Measurements from ENCODE around the gene SMTNL2.

The SMTNL2 gene

GRCh38 chr17:4565209-4566141, 18.9 kb upstream of the SMTNL2 start:
- Histone ChIP-seq H3K4me1 (ENCODE audit: insufficient read depth, low read length) (no peaks in the 10 kb centered on the region), H3K9ac (ENCODE audit: low read depth, low read length) (no peak overlapping the region), H3K36me3 (ENCODE audit: insufficient read depth, low read length) (no peaks in the 10 kb centered on the region), H3K27me3 (ENCODE audit: insufficient read depth, low read length) (peaks cover 3% of the 10 kb centered on the region; the same call in 1 of the 2 replicates), H3K9me3 (ENCODE audit: insufficient read depth, low read depth, low read length) (no peaks in the 10 kb centered on the region), H3K4me3 (ENCODE audit: low read length) (no peak overlapping the region), H3K27ac (ENCODE audit: low read depth, low read length) (no peak overlapping the region)
- 43% methylated on average over 16 of the region's 16 CpGs for WGBS

- no peak overlapping the region for H3K9ac ChIP-seq (ENCODE audit: low read depth, low read length)
- no peaks in the 10 kb centered on the region for H3K9me3 ChIP-seq (ENCODE audit: insufficient read depth, low read depth, low read length)
- H3K4me1 ChIP-seq (ENCODE audit: insufficient read depth, low read length), result no peaks in the 10 kb centered on the region
- H3K4me3 ChIP-seq (ENCODE audit: low read length), result no peak overlapping the region
- peaks cover 3% of the 10 kb centered on the region; the same call in 1 of the 2 replicates for H3K27me3 ChIP-seq (ENCODE audit: insufficient read depth, low read length)
- H3K27ac ChIP-seq (ENCODE audit: low read depth, low read length), result no peak overlapping the region
- no peaks in the 10 kb centered on the region for H3K36me3 ChIP-seq (ENCODE audit: insufficient read depth, low read length)
- 23% methylated on average over 5 of the region's 5 CpGs for WGBS
Observed at GRCh38 chr17:4566785-4567184, 17.5 kb upstream of the SMTNL2 start.

DNA sequence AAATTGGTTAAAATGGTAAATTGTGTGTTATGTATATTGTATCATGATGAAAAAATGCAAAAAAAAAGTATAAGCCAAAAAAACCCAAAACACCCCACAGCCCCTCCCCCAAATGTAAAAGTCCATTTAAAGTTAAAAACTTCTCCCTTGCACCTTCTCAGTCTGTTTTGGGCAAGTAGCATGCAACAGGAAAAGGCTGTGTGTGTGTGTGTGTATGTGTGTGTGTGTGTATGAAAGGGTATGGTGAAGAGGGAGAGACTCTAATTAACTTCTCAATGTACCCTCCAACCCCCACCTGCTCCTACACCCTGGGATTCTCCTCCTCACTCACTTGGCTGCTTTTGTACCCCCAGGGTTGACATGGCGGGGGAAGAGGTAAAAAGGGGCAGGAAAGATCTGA, 14.7 kb upstream of the SMTNL2 start:
- no peaks in the 10 kb centered on the region for H3K9me3 ChIP-seq (ENCODE audit: insufficient read depth, low read depth, low read length)
- no peaks in the 10 kb centered on the region for H3K36me3 ChIP-seq (ENCODE audit: insufficient read depth, low read length)
- peaks cover 3% of the 10 kb centered on the region; the same call in 1 of the 2 replicates for H3K27me3 ChIP-seq (ENCODE audit: insufficient read depth, low read length)
- H3K27ac ChIP-seq (ENCODE audit: low read depth, low read length), result no peak overlapping the region
- WGBS, result 0% methylated on average over 1 of the region's 1 CpG
- no peak overlapping the region for H3K9ac ChIP-seq (ENCODE audit: low read depth, low read length)
- H3K4me3 ChIP-seq (ENCODE audit: low read length), result no peak overlapping the region
- H3K4me1 ChIP-seq (ENCODE audit: insufficient read depth, low read length), result no peaks in the 10 kb centered on the region

- 89% methylated on average over 9 of the region's 9 CpGs for WGBS
- H3K4me3 ChIP-seq (ENCODE audit: low read length), result no peak overlapping the region
- no peaks in the 10 kb centered on the region for H3K9me3 ChIP-seq (ENCODE audit: insufficient read depth, low read depth, low read length)
Observed at GRCh38 chr17:4572131-4572530, 12.2 kb upstream of the SMTNL2 start.

GRCh38 chr17:4573115-4573514, 11.2 kb upstream of the SMTNL2 start:
- peaks cover 18% of the 10 kb centered on the region for H3K4me1 ChIP-seq (ENCODE audit: insufficient read depth, low read length)

More at GRCh38 chr17:4572131-4572530, 12.2 kb upstream of the SMTNL2 start:
- Histone ChIP-seq H3K9ac (ENCODE audit: low read depth, low read length) (no peak overlapping the region), H3K36me3 (ENCODE audit: insufficient read depth, low read length) (no peaks in the 10 kb centered on the region), H3K4me1 (ENCODE audit: insufficient read depth, low read length) (peaks cover 13% of the 10 kb centered on the region), H3K27me3 (ENCODE audit: insufficient read depth, low read length) (no peaks in the 10 kb centered on the region), H3K27ac (ENCODE audit: low read depth, low read length) (no peak overlapping the region)

GRCh38 chr17:4573669-4574068, 10.7 kb upstream of the SMTNL2 start:
- Histone ChIP-seq H3K4me3 (ENCODE audit: low read length) (no peak overlapping the region), H3K4me1 (ENCODE audit: insufficient read depth, low read length) (peaks cover 18% of the 10 kb centered on the region), H3K27me3 (ENCODE audit: insufficient read depth, low read length) (no peaks in the 10 kb centered on the region), H3K36me3 (ENCODE audit: insufficient read depth, low read length) (no peaks in the 10 kb centered on the region), H3K9me3 (ENCODE audit: insufficient read depth, low read depth, low read length) (no peaks in the 10 kb centered on the region), H3K27ac (ENCODE audit: low read depth, low read length) (no peak overlapping the region), H3K9ac (ENCODE audit: low read depth, low read length) (no peak overlapping the region)
- 79% methylated on average over 7 of the region's 7 CpGs for WGBS

More at GRCh38 chr17:4573115-4573514, 11.2 kb upstream of the SMTNL2 start:
- Histone ChIP-seq H3K27ac (ENCODE audit: low read depth, low read length) (no peak overlapping the region), H3K9ac (ENCODE audit: low read depth, low read length) (no peak overlapping the region), H3K4me3 (ENCODE audit: low read length) (no peak overlapping the region), H3K36me3 (ENCODE audit: insufficient read depth, low read length) (no peaks in the 10 kb centered on the region), H3K9me3 (ENCODE audit: insufficient read depth, low read depth, low read length) (no peaks in the 10 kb centered on the region), H3K27me3 (ENCODE audit: insufficient read depth, low read length) (no peaks in the 10 kb centered on the region)
- 92% methylated on average over 3 of the region's 4 CpGs for WGBS

- H3K9me3 ChIP-seq (ENCODE audit: insufficient read depth, low read depth, low read length), result no peaks in the 10 kb centered on the region
- H3K36me3 ChIP-seq (ENCODE audit: insufficient read depth, low read length), result no peaks in the 10 kb centered on the region
- H3K9ac ChIP-seq (ENCODE audit: low read depth, low read length), result no peak overlapping the region
- peaks cover 18% of the 10 kb centered on the region for H3K4me1 ChIP-seq (ENCODE audit: insufficient read depth, low read length)
- no peaks in the 10 kb centered on the region for H3K27me3 ChIP-seq (ENCODE audit: insufficient read depth, low read length)
- H3K27ac ChIP-seq (ENCODE audit: low read depth, low read length), result no peak overlapping the region
- no peak overlapping the region for H3K4me3 ChIP-seq (ENCODE audit: low read length)
- 93% methylated on average over 8 of the region's 9 CpGs for WGBS
Observed at GRCh38 chr17:4574448-4575045, 9.8 kb upstream of the SMTNL2 start.

GRCh38 chr17:4576161-4576558, 8.2 kb upstream of the SMTNL2 start:
- Histone ChIP-seq H3K4me1 (ENCODE audit: insufficient read depth, low read length) (peaks cover 18% of the 10 kb centered on the region), H3K9me3 (ENCODE audit: insufficient read depth, low read depth, low read length) (no peaks in the 10 kb centered on the region), H3K9ac (ENCODE audit: low read depth, low read length) (no peak overlapping the region), H3K4me3 (ENCODE audit: low read length) (no peak overlapping the region), H3K36me3 (ENCODE audit: insufficient read depth, low read length) (no peaks in the 10 kb centered on the region), H3K27ac (ENCODE audit: low read depth, low read length) (no peak overlapping the region; the same call in 1 of the 2 replicates), H3K27me3 (ENCODE audit: insufficient read depth, low read length) (no peaks in the 10 kb centered on the region)
- 47% methylated on average over 6 of the region's 6 CpGs for WGBS

GRCh38 chr17:4576729-4577322, 7.5 kb upstream of the SMTNL2 start:
- 22% methylated on average over 18 of the region's 18 CpGs for WGBS
- Histone ChIP-seq H3K4me3 (ENCODE audit: low read length) (no peak overlapping the region), H3K27me3 (ENCODE audit: insufficient read depth, low read length) (no peaks in the 10 kb centered on the region), H3K4me1 (ENCODE audit: insufficient read depth, low read length) (peaks cover 18% of the 10 kb centered on the region), H3K27ac (ENCODE audit: low read depth, low read length) (peak overlapping the region; percentile 59; the same call in 1 of the 2 replicates), H3K9me3 (ENCODE audit: insufficient read depth, low read depth, low read length) (no peaks in the 10 kb centered on the region), H3K36me3 (ENCODE audit: insufficient read depth, low read length) (no peaks in the 10 kb centered on the region), H3K9ac (ENCODE audit: low read depth, low read length) (no peak overlapping the region; the same call in none of the 2 replicates)

DNA sequence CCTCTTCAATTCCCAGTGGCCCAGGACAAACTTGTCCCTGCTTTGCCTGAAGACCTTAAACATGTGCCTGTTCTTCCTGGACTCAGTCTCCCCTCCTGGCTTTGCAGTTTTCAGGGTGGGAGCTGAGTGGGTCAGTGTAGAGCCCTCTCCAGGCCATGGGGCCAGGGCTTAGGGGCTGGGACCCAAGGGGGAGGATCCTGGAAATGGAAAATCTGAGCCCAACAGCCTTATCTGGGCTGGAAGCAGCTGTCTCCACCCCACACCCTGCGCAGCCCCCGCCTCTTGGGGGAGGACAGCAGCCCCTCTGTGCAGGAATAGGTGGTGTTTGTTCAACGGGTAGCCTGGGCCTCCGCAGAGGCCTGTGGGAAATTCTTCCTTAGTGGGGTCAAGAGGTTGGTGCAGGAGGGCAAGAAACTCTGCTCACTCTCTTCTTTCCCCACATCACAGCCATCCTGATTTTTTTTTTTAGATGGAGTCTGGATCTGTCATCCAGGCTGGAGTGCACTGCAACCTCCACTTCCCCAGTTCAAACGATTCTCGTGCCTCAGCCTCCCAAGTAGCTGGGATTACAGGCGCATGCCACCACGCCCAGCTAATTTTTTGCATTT, 6.8 kb upstream of the SMTNL2 start:
- H3K27ac ChIP-seq (ENCODE audit: low read depth, low read length), result peak overlapping the region; percentile 59; the same call in 1 of the 2 replicates
- no peak overlapping the region; the same call in none of the 2 replicates for H3K9ac ChIP-seq (ENCODE audit: low read depth, low read length)
- H3K36me3 ChIP-seq (ENCODE audit: insufficient read depth, low read length), result no peaks in the 10 kb centered on the region
- H3K4me3 ChIP-seq (ENCODE audit: low read length), result no peak overlapping the region
- H3K4me1 ChIP-seq (ENCODE audit: insufficient read depth, low read length), result peaks cover 18% of the 10 kb centered on the region
- WGBS, result 83% methylated on average over 6 of the region's 8 CpGs
- no peaks in the 10 kb centered on the region for H3K9me3 ChIP-seq (ENCODE audit: insufficient read depth, low read depth, low read length)
- peaks cover 3% of the 10 kb centered on the region for H3K27me3 ChIP-seq (ENCODE audit: insufficient read depth, low read length)
